Islet precursor cell (in vitro differentiated cells): ENCODE results near the gene TNPO3.
A peak's percentile ranks its signal among the peaks of the same experiment; 100 is the strongest.

Experiments used
- DNase-seq: peaks from one replicate; pipeline ENCODE4 v3.0.0-alpha.2; 2018

Gene TNPO3

GRCh38 chr7:128937647-128938543, 117.0 kb downstream of the TNPO3 start, which contains the start of gene IRF5:
TSS of gene IRF5 (plus strand) at chr7:128937927. CDS start at chr7:128942082, 4,155 bp downstream.
- peak; percentile 70 for DNase-seq

- DNase-seq, result peak; percentile 51
Measured at GRCh38 chr7:128937271-128937646, 117.7 kb downstream of the TNPO3 start.

- DNase-seq, result no peak
Measured at GRCh38 chr7:128936798-128937197, 118.1 kb downstream of the TNPO3 start.

- DNase-seq, result no peak
Measured at GRCh38 chr7:128935342-128935730, 119.6 kb downstream of the TNPO3 start.

- peak; percentile 36 for DNase-seq
Measured at GRCh38 chr7:128934361-128935341, 120.3 kb downstream of the TNPO3 start.

- peak; percentile 50 for DNase-seq
Measured at GRCh38 chr7:128933180-128933891, 121.6 kb downstream of the TNPO3 start.

- peak; percentile 34 for DNase-seq
Measured at GRCh38 chr7:128932862-128933179, 122.1 kb downstream of the TNPO3 start.

GRCh38 chr7:128931965-128932861, 122.7 kb downstream of the TNPO3 start:
- DNase-seq, result peak; percentile 35

- DNase-seq, result no peak
Measured at GRCh38 chr7:128931190-128931798, 123.6 kb downstream of the TNPO3 start.

GRCh38 chr7:128928882-128929788, 125.8 kb downstream of the TNPO3 start:
- DNase-seq, result peak; percentile 34

- no peak for DNase-seq
Measured at GRCh38 chr7:128928159-128928813, 126.6 kb downstream of the TNPO3 start.

GRCh38 chr7:128924707-128925588, 130.0 kb downstream of the TNPO3 start:
- no peak for DNase-seq

- peak; percentile 51 for DNase-seq
Measured at GRCh38 chr7:128923411-128923800, 131.5 kb downstream of the TNPO3 start.

- DNase-seq, result peak; percentile 35
Measured at GRCh38 chr7:128922496-128923410, 132.2 kb downstream of the TNPO3 start.

- DNase-seq, result peak; percentile 27
Measured at GRCh38 chr7:128921866-128922440, 133.0 kb downstream of the TNPO3 start.

GRCh38 chr7:128920913-128921582, 133.9 kb downstream of the TNPO3 start:
- DNase-seq, result peak; percentile 33
